CD4-positive, CD25-positive, alpha-beta regulatory T cell (primary cell): ENCODE results near the gene DGKA. TPM values are rescaled to one million over a fixed set of nuclear protein-coding genes. Genes with fewer than 3 reads are reported as not detected.
A peak's percentile ranks its signal among the peaks of the same experiment; 100 is the strongest.

ENCODE experiments used
- ATAC-seq, 2 donors: fragments of 150-1000 bp; cut with Tn5 transposase; one replicate each; pipeline ENCODE4 v1.10.0; 2021; ENCODE audit warnings: low read depth in 2 of 2, moderate number of reproducible peaks in 2 of 2, moderate library complexity in 1 of 2
- DNase-seq, 3 donors: peaks; one replicate each; pipeline versions ENCODE4 v3.0.0 to v3.0.0-alpha.2; 2012 to 2022; ENCODE audit warnings: mixed read lengths in 1 of 3
- H3K27ac ChIP-seq: one replicate; pipeline ENCODE4 v1.7.0; 2013; ENCODE audit warnings: mild to moderate bottlenecking, low read length; ENCODE audit not compliant: insufficient read depth, poor library complexity, severe bottlenecking
- H3K27me3 ChIP-seq: one replicate; pipeline ENCODE4 v1.7.0; 2013; ENCODE audit warnings: low read length; ENCODE audit not compliant: control insufficient read depth, insufficient read depth
- H3K36me3 ChIP-seq: one replicate; pipeline ENCODE4 v1.7.0; 2013; ENCODE audit warnings: mild to moderate bottlenecking, low read length, moderate library complexity; ENCODE audit not compliant: control insufficient read depth, insufficient read depth
- H3K4me1 ChIP-seq: 2 replicates; pipeline ENCODE4 v1.7.0; 2013; ENCODE audit warnings: mild to moderate bottlenecking, low read length; ENCODE audit not compliant: insufficient read depth, control insufficient read depth, poor library complexity, severe bottlenecking
- H3K4me3 ChIP-seq: one replicate; pipeline ENCODE4 v1.7.0; 2013; ENCODE audit warnings: low read depth, mild to moderate bottlenecking, low read length, moderate library complexity
- H3K9me3 ChIP-seq, 2 experiments: 1 replicate in 1 of 2; 2 replicates in 1 of 2; pipeline ENCODE4 v1.7.0; 2013; ENCODE audit warnings: low read length in 2 of 2, mild to moderate bottlenecking in 1 of 2, moderate library complexity in 1 of 2; ENCODE audit not compliant: control insufficient read depth in 2 of 2
- H3K27ac Mint-ChIP-seq, 3 donors: one replicate each; pipeline ENCODE4 v1.8.0; 2020 to 2022; ENCODE audit warnings: mild to moderate bottlenecking in 3 of 3, mixed read lengths in 3 of 3, moderate library complexity in 2 of 3
- H3K27me3 Mint-ChIP-seq: one replicate; pipeline ENCODE4 v1.8.0; 2022; ENCODE audit warnings: mild to moderate bottlenecking, mixed read lengths
- H3K36me3 Mint-ChIP-seq: one replicate; pipeline ENCODE4 v1.8.0; 2020; ENCODE audit warnings: mixed read lengths
- H3K4me1 Mint-ChIP-seq, 4 donors: one replicate each; pipeline ENCODE4 v1.8.0; 2020 to 2022; ENCODE audit warnings: mixed read lengths in 4 of 4, mild to moderate bottlenecking in 1 of 4
- H3K4me3 Mint-ChIP-seq, 4 donors: one replicate each; pipeline ENCODE4 v1.8.0; 2020 to 2022; ENCODE audit warnings: mild to moderate bottlenecking in 4 of 4, mixed read lengths in 4 of 4, moderate library complexity in 3 of 4
- H3K9me3 Mint-ChIP-seq, 7 donors: one replicate each; pipeline ENCODE4 v1.8.0; 2020 to 2022; ENCODE audit warnings: mixed read lengths in 7 of 7, mild to moderate bottlenecking in 3 of 7, moderate library complexity in 2 of 7
- polyA plus RNA-seq, 4 donors: library from polyadenylated mRNA; unstranded; fragments of 300-500 nt; fragmentation: Illumina TruSeq; gene quantifications; one replicate each; pipeline ENCODE4 v1.2.3, GENCODE V29; 2021
- total RNA-seq: library from RNA; stranded (reverse); gene quantifications from one replicate; pipeline ENCODE4 v1.2.3, GENCODE V29; 2022

DGKA gene
- total and polyA plus RNA-seq, 5 donors from 2014 or later, result 225 to 1,086 (median 270) TPM

- peak overlapping the region in 1 of 4 donors; percentile 29 for H3K4me3 Mint-ChIP-seq
- H3K36me3 Mint-ChIP-seq, result no peaks in the 10 kb centered on the region
- H3K36me3 ChIP-seq, result no peaks in the 10 kb centered on the region
- H3K4me1 Mint-ChIP-seq, result peaks cover 17 to 34% (median 24%) of the 10 kb centered on the region in 4 donors
- no peak overlapping the region for H3K4me3 ChIP-seq
- H3K4me1 ChIP-seq, result peaks cover 19% of the 10 kb centered on the region
- no peak overlapping the region for H3K27ac ChIP-seq
- H3K9me3 ChIP-seq, result no peaks in the 10 kb centered on the region
- ATAC-seq (no peak), DNase-seq (no peak)
- no peaks in the 10 kb centered on the region for H3K27me3 Mint-ChIP-seq
- no peaks in the 10 kb centered on the region for H3K27me3 ChIP-seq
- H3K9me3 Mint-ChIP-seq, result no peaks in the 10 kb centered on the region
- H3K27ac Mint-ChIP-seq, result no peak overlapping the region
Observed at GRCh38 chr12:55963760-55964159, 32.8 kb downstream of the DGKA start.

- H3K36me3 ChIP-seq, result peaks cover 2% of the 10 kb centered on the region
- H3K27me3 ChIP-seq, result no peaks in the 10 kb centered on the region
- ATAC-seq, result no peak
- Mint-ChIP-seq H3K27ac (peak overlapping the region in 2 of 3 donors; percentile 39 to 95), H3K27me3 (no peaks in the 10 kb centered on the region), H3K36me3 (no peaks in the 10 kb centered on the region), H3K4me3 (peak overlapping the region; percentile 58 to 94 (median 91)), H3K4me1 (peaks cover 17 to 35% (median 26%) of the 10 kb centered on the region in 4 donors), H3K9me3 (no peaks in the 10 kb centered on the region)
- no peaks in the 10 kb centered on the region for H3K9me3 ChIP-seq
- no peak overlapping the region for H3K27ac ChIP-seq
- H3K4me1 ChIP-seq, result peaks cover 19% of the 10 kb centered on the region
- H3K4me3 ChIP-seq, result no peak overlapping the region
- DNase-seq, result no peak
Observed at GRCh38 chr12:55965240-55965639, 34.3 kb downstream of the DGKA start.

GRCh38 chr12:55965941-55966407 is 35.0 kb downstream of the DGKA start, which contains the start of gene PMEL:
TSS of gene PMEL (minus strand) at chr12:55966042. CDS start at chr12:55966011, 31 bp downstream.
- DNase-seq, result no peak
- Histone ChIP-seq H3K4me1 (peaks cover 19% of the 10 kb centered on the region), H3K36me3 (peaks cover 2% of the 10 kb centered on the region), H3K9me3 (no peaks in the 10 kb centered on the region), H3K4me3 (peak within 1 kb of the TSS; percentile 79), H3K27me3 (no peaks in the 10 kb centered on the region), H3K27ac (peak within 1 kb of the TSS; percentile 73)
- H3K36me3 Mint-ChIP-seq, result no peaks in the 10 kb centered on the region
- no peaks in the 10 kb centered on the region for H3K27me3 Mint-ChIP-seq
- H3K4me3 Mint-ChIP-seq, result peak within 1 kb of the TSS; percentile 90 to 97 (median 93)
- H3K9me3 Mint-ChIP-seq, result no peaks in the 10 kb centered on the region
- no peak for ATAC-seq
- peaks cover 17 to 37% (median 27%) of the 10 kb centered on the region in 4 donors for H3K4me1 Mint-ChIP-seq
- peak within 1 kb of the TSS; percentile 92 to 95 (median 95) for H3K27ac Mint-ChIP-seq

- H3K36me3 Mint-ChIP-seq, result no peaks in the 10 kb centered on the region
- DNase-seq, result peak; percentile 77 to 88 (median 85)
- Histone ChIP-seq H3K27ac (peak within 1 kb of the TSS; percentile 73), H3K4me1 (peaks cover 19% of the 10 kb centered on the region), H3K27me3 (no peaks in the 10 kb centered on the region), H3K36me3 (peaks cover 2% of the 10 kb centered on the region), H3K9me3 (no peaks in the 10 kb centered on the region), H3K4me3 (peak within 1 kb of the TSS; percentile 79)
- no peaks in the 10 kb centered on the region for H3K9me3 Mint-ChIP-seq
- no peaks in the 10 kb centered on the region for H3K27me3 Mint-ChIP-seq
- peak within 1 kb of the TSS; percentile 92 to 95 (median 95) for H3K27ac Mint-ChIP-seq
- H3K4me1 Mint-ChIP-seq, result peaks cover 17 to 37% (median 27%) of the 10 kb centered on the region in 4 donors
- H3K4me3 Mint-ChIP-seq, result peak within 1 kb of the TSS; percentile 90 to 97 (median 93)
- peak; percentile 86 to 88 for ATAC-seq
Observed at GRCh38 chr12:55966408-55967281, 35.7 kb downstream of the DGKA start, which contains the start of gene CDK2. TSS of gene CDK2 (plus strand) at chr12:55966830. CDS start at chr12:55967009, 179 bp downstream.

GRCh38 chr12:55969356-55969755 is 38.4 kb downstream of the DGKA start:
- H3K4me3 Mint-ChIP-seq, result peak overlapping the region in 2 of 4 donors; percentile 40 to 92
- H3K4me1 Mint-ChIP-seq, result peaks cover 17 to 37% (median 27%) of the 10 kb centered on the region in 4 donors
- H3K36me3 ChIP-seq, result peaks cover 2% of the 10 kb centered on the region
- H3K9me3 Mint-ChIP-seq, result no peaks in the 10 kb centered on the region
- no peaks in the 10 kb centered on the region for H3K36me3 Mint-ChIP-seq
- H3K27me3 ChIP-seq, result no peaks in the 10 kb centered on the region
- H3K4me3 ChIP-seq, result no peak overlapping the region
- peak overlapping the region in 2 of 3 donors; percentile 32 to 69 for H3K27ac Mint-ChIP-seq
- no peak overlapping the region for H3K27ac ChIP-seq
- peaks cover 33% of the 10 kb centered on the region for H3K4me1 ChIP-seq
- DNase-seq (no peak), ATAC-seq (no peak)
- H3K9me3 ChIP-seq, result no peaks in the 10 kb centered on the region
- H3K27me3 Mint-ChIP-seq, result no peaks in the 10 kb centered on the region

GRCh38 chr12:55970775-55971174 is 39.8 kb downstream of the DGKA start:
- H3K9me3 ChIP-seq, result no peaks in the 10 kb centered on the region
- DNase-seq (no peak), ATAC-seq (no peak)
- H3K36me3 ChIP-seq, result peaks cover 2% of the 10 kb centered on the region
- H3K4me1 ChIP-seq, result peaks cover 44% of the 10 kb centered on the region
- no peaks in the 10 kb centered on the region for H3K27me3 ChIP-seq
- Mint-ChIP-seq H3K36me3 (no peaks in the 10 kb centered on the region), H3K9me3 (no peaks in the 10 kb centered on the region), H3K4me1 (peaks cover 18 to 32% (median 24%) of the 10 kb centered on the region in 4 donors), H3K27me3 (no peaks in the 10 kb centered on the region), H3K27ac (peak overlapping the region in 1 of 3 donors; percentile 31), H3K4me3 (no peak overlapping the region)
- no peak overlapping the region for H3K27ac ChIP-seq
- no peak overlapping the region for H3K4me3 ChIP-seq

GRCh38 chr12:55972042-55972441 is 41.1 kb downstream of the DGKA start:
- H3K27ac ChIP-seq, result peak overlapping the region; percentile 16
- DNase-seq (no peak), ATAC-seq (no peak)
- Mint-ChIP-seq H3K27ac (peak overlapping the region in 1 of 3 donors; percentile 65), H3K4me1 (peaks cover 15 to 30% (median 25%) of the 10 kb centered on the region in 4 donors), H3K36me3 (peaks cover 4% of the 10 kb centered on the region), H3K27me3 (no peaks in the 10 kb centered on the region), H3K4me3 (no peak overlapping the region), H3K9me3 (no peaks in the 10 kb centered on the region)
- peaks cover 2% of the 10 kb centered on the region for H3K36me3 ChIP-seq
- peak overlapping the region; percentile 87 for H3K4me3 ChIP-seq
- H3K4me1 ChIP-seq, result peaks cover 38% of the 10 kb centered on the region
- H3K27me3 ChIP-seq, result no peaks in the 10 kb centered on the region
- H3K9me3 ChIP-seq, result no peaks in the 10 kb centered on the region
